HepG2 (cell line): Measurements from ENCODE around the gene HDAC10. TPM values are rescaled to one million over a fixed set of nuclear protein-coding genes. Genes with fewer than 3 reads are reported as not detected.

Experiments used
- ARID3A ChIP-seq: IDR thresholded peaks from 2 replicates; pipeline ENCODE4 v1.6.1; 2012; ENCODE audit warnings: low read depth, low read length, improper control_type of control experiment
- DNMT1 ChIP-seq: sonication (generic); formaldehyde crosslinking; IDR thresholded peaks from 2 replicates; pipeline ENCODE4 v1.5.1; 2020; ENCODE audit warnings: mild to moderate bottlenecking, missing genetic modification reagents
- E2F5 ChIP-seq: sonication (generic); formaldehyde crosslinking; conservative IDR thresholded peaks from 2 replicates; pipeline ENCODE4 v1.4.0; 2020; ENCODE audit warnings: missing genetic modification reagents
- HNF4A ChIP-seq: sonication (generic); formaldehyde crosslinking; IDR thresholded peaks from 2 replicates; pipeline ENCODE4 v1.4.0; 2020; ENCODE audit warnings: missing genetic modification reagents
- NCOR1 ChIP-seq: fragments of 200-600 bp; sonication (generic); IDR thresholded peaks from 2 replicates; pipeline ENCODE4 v1.7.0; 2017; ENCODE audit warnings: antibody characterized with exemption, low read length, borderline replicate concordance
- RARA ChIP-seq: IDR thresholded peaks from 2 replicates; pipeline ENCODE4 v1.6.1; 2016; ENCODE audit warnings: missing genetic modification reagents, missing compliant biosample characterization
- SMAD9 ChIP-seq: sonication (generic); formaldehyde crosslinking; IDR thresholded peaks from 2 replicates; pipeline ENCODE4 v1.5.1; 2020; ENCODE audit warnings: mild to moderate bottlenecking, missing genetic modification reagents
- SMARCE1 ChIP-seq: fragments of 450-650 bp; IDR thresholded peaks from 2 replicates; pipeline ENCODE4 v1.6.1; 2017; ENCODE audit warnings: borderline replicate concordance
- SOX6 ChIP-seq, 2 experiments: fragments of 450-650 bp in 1 of 2; sonication (generic) in 1 of 2; formaldehyde crosslinking in 1 of 2; IDR thresholded peaks; 2 replicates each; pipeline versions ENCODE4 v1.4.0 to v1.6.1; 2017 to 2020; ENCODE audit warnings: antibody characterized with exemption in 1 of 2, mild to moderate bottlenecking in 1 of 2, missing genetic modification reagents in 1 of 2
- TMF1 ChIP-seq: sonication (generic); formaldehyde crosslinking; IDR thresholded peaks from 2 replicates; pipeline ENCODE4 v1.8.1; 2022; ENCODE audit warnings: low read depth, missing genetic modification reagents
- ZFP36 ChIP-seq: fragments of 150-350 bp; IDR thresholded peaks from 2 replicates; pipeline ENCODE4 v1.6.1; 2018; ENCODE audit warnings: borderline replicate concordance, low read length, low read depth; ENCODE audit not compliant: partially characterized antibody
- ZFP37 ChIP-seq: sonication (generic); formaldehyde crosslinking; IDR thresholded peaks from 2 replicates; pipeline ENCODE4 v1.4.0; 2020; ENCODE audit warnings: missing genetic modification reagents, borderline replicate concordance
- ZMYM4 ChIP-seq: sonication (generic); formaldehyde crosslinking; IDR thresholded peaks from 2 replicates; pipeline ENCODE4 v1.8.1; 2023; ENCODE audit warnings: mild to moderate bottlenecking, missing genetic modification reagents
- ZNF24 ChIP-seq: fragments of 450-650 bp; IDR thresholded peaks from 2 replicates; pipeline ENCODE4 v1.6.1; 2017; ENCODE audit warnings: antibody characterized with exemption, mild to moderate bottlenecking
- ZNF567 ChIP-seq: sonication (generic); formaldehyde crosslinking; IDR thresholded peaks from 2 replicates; pipeline ENCODE4 v1.8.1; 2023; ENCODE audit warnings: mild to moderate bottlenecking, missing genetic modification reagents, borderline replicate concordance
- ZNF605 ChIP-seq: sonication (generic); formaldehyde crosslinking; IDR thresholded peaks from 2 replicates; pipeline ENCODE4 v1.8.0; 2022; ENCODE audit warnings: mild to moderate bottlenecking, missing genetic modification reagents
- ZNF639 ChIP-seq: conservative IDR thresholded peaks from 2 replicates; pipeline ENCODE4 v1.6.1; 2018; ENCODE audit warnings: missing genetic modification reagents
- ZNF737 ChIP-seq: sonication (generic); formaldehyde crosslinking; IDR thresholded peaks from 2 replicates; pipeline ENCODE4 v1.5.0; 2020; ENCODE audit warnings: missing genetic modification reagents, mild to moderate bottlenecking, borderline replicate concordance
- ZNF777 ChIP-seq: sonication (generic); formaldehyde crosslinking; IDR thresholded peaks from 2 replicates; pipeline ENCODE4 v1.4.0; 2020; ENCODE audit warnings: missing genetic modification reagents
- ZSCAN20 ChIP-seq: sonication (generic); formaldehyde crosslinking; IDR thresholded peaks from 2 replicates; pipeline ENCODE4 v1.4.0; 2020; ENCODE audit warnings: missing genetic modification reagents, mild to moderate bottlenecking, borderline replicate concordance
- polyA plus RNA-seq, 8 experiments: library from polyadenylated mRNA; depleted of rRNA in 3 of 8; stranded (reverse) in 7 of 8; unstranded in 1 of 8; fragments of >200 nt; fragmentation: Illumina TruSeq in 4 of 8; extraction: Trizol in 4 of 8; gene quantifications; 2 replicates each; pipeline versions ENCODE4 v1.2.1 to v1.2.3, GENCODE V29; 2011 to 2016; ENCODE audit warnings: low read depth in 4 of 8, missing spikeins in 1 of 8, mixed read lengths in 1 of 8; ENCODE audit not compliant: insufficient read depth in 1 of 8
- total RNA-seq, 5 experiments: library from RNA; depleted of rRNA; stranded (reverse); fragments of >200 nt; fragmentation: Illumina TruSeq; extraction: Trizol; gene quantifications; 2 replicates each; pipeline ENCODE4 v1.2.3, GENCODE V29; 2016; ENCODE audit warnings: low read depth in 1 of 5

The HDAC10 gene
- total and polyA plus RNA-seq, 2 of the 13 experiments (the other 11 are each of a cell fraction or from before 2014, with no cell fraction given): 13.9 to 14.9 TPM

- TF ChIP-seq ZFP36: no peak
- TF ChIP-seq ZSCAN20 (CRISPR knock-in tag): no peak
- no peak for TF ChIP-seq SMAD9 (CRISPR knock-in tag)
- no peak for TF ChIP-seq ZNF737
- TF ChIP-seq TMF1 (CRISPR knock-in tag): no peak
- no peak for TF ChIP-seq SOX6 (IDR thresholded peaks at IDR 0.05)
- no peak for TF ChIP-seq SOX6 (CRISPR knock-in tag; IDR thresholded peaks at IDR 0.05)
- TF ChIP-seq ZNF567: peak; percentile 56; the same call in 1 of the 2 replicates
- TF ChIP-seq HNF4A (CRISPR knock-in tag): no peak
- TF ChIP-seq DNMT1 (CRISPR knock-in tag): 0 out of 2 replicates have a peak, but pooled peaks have one; percentile 31
- TF ChIP-seq ARID3A: no peak
- TF ChIP-seq ZMYM4: 0 out of 2 replicates have a peak, but pooled peaks have one; percentile 20
- no peak for TF ChIP-seq SMARCE1
- no peak for TF ChIP-seq RARA (CRISPR knock-in tag)
- TF ChIP-seq E2F5 (CRISPR knock-in tag): no peak
- no peak for TF ChIP-seq NCOR1
- no peak for TF ChIP-seq ZNF639 (CRISPR knock-in tag)
- no peak for TF ChIP-seq ZNF777 (CRISPR knock-in tag)
- TF ChIP-seq ZFP37 (CRISPR knock-in tag): no peak
- no peak for TF ChIP-seq ZNF24
- TF ChIP-seq ZNF605 (CRISPR knock-in tag): 0 out of 2 replicates have a peak, but pooled peaks have one; percentile 17
Measured at GRCh38 chr22:50296658-50297490, 45.8 kb upstream of the HDAC10 start (continued).
